H1 (cell line): ENCODE data around the gene ARPP21. TPM values are rescaled to one million over a fixed set of nuclear protein-coding genes. Genes with fewer than 3 reads are reported as not detected.

ENCODE experiments used
- CTCF ChIA-PET: fragments of 300-600 bp; sonication (Branson Sonifier 250); formaldehyde crosslinking; loops from one replicate; lab custom pipeline; 2021; ENCODE audit not compliant: partially characterized antibody; lab: Charles Lee
- POLR2A ChIA-PET: fragments of 300-600 bp; sonication (Branson Sonifier 250); formaldehyde crosslinking; loops from one replicate; lab custom pipeline; 2021; ENCODE audit warnings: inconsistent platforms; ENCODE audit not compliant: partially characterized antibody; lab: Charles Lee
- DNase-seq, 2 experiments: peaks; one replicate each; pipeline versions ENCODE4 v3.0.0 to v3.0.0-alpha.2; 2010 to 2022; ENCODE audit warnings: low spot score in 2 of 2, low read depth in 1 of 2, mixed read lengths in 1 of 2
- FAIRE-seq: peaks from 2 replicates; lab custom pipeline; 2011; peaks lifted over from hg19 to GRCh38; lab: Jason Lieb, UNC
- H2AFZ ChIP-seq: 2 replicates; pipeline ENCODE4 v1.8.1; 2012; ENCODE audit warnings: low read length, inconsistent platforms
- H2AK5ac ChIP-seq: 2 replicates; pipeline ENCODE4 v1.6.1; 2013; ENCODE audit warnings: low read depth, low read length
- H2BK120ac ChIP-seq: replicated peaks from 2 replicates; pipeline ENCODE3; 2013; ENCODE audit warnings: low read depth, low read length, inconsistent platforms
- H2BK12ac ChIP-seq: 2 replicates; pipeline ENCODE4 v1.6.1; 2013; ENCODE audit warnings: low read depth, low read length
- H2BK15ac ChIP-seq: 2 replicates; pipeline ENCODE4 v1.6.1; 2013; ENCODE audit warnings: low read length
- H2BK20ac ChIP-seq: 2 replicates; pipeline ENCODE4 v1.6.1; 2013; ENCODE audit warnings: low read length
- H2BK5ac ChIP-seq: 2 replicates; pipeline ENCODE4 v1.6.1; 2013; ENCODE audit warnings: low read depth, low read length
- H3K14ac ChIP-seq: 2 replicates; pipeline ENCODE4 v1.6.1; 2013; ENCODE audit warnings: inconsistent platforms; ENCODE audit not compliant: insufficient read length
- H3K18ac ChIP-seq: 2 replicates; pipeline ENCODE4 v1.6.1; 2013; ENCODE audit warnings: low read length; ENCODE audit errors: extremely low read depth
- H3K23ac ChIP-seq: 2 replicates; pipeline ENCODE4 v1.6.1; 2013; ENCODE audit warnings: inconsistent platforms; ENCODE audit not compliant: insufficient read length
- H3K23me2 ChIP-seq: 2 replicates; pipeline ENCODE4 v1.6.1; 2013; ENCODE audit warnings: low read depth, low read length
- H3K27ac ChIP-seq: 2 replicates; pipeline ENCODE4 v1.6.1; 2011; ENCODE audit warnings: low read depth, low read length, inconsistent platforms
- H3K27me3 ChIP-seq, 4 experiments: replicated peaks in 1 of 4; 1 replicate in 1 of 4; 2 replicates in 3 of 4; pipeline versions ENCODE4 v1.6.1 to v1.8.1; 2011 to 2013; ENCODE audit warnings: low read length in 3 of 4, mild to moderate bottlenecking in 3 of 4, inconsistent platforms in 2 of 4, mixed read lengths in 2 of 4, moderate library complexity in 1 of 4; ENCODE audit not compliant: control insufficient read depth in 3 of 4, insufficient read depth in 3 of 4; ENCODE audit errors: extremely low read depth in 1 of 4
- H3K36me3 ChIP-seq, 4 experiments: 2 replicates each; pipeline versions ENCODE4 v1.6.1 to v1.8.1; 2011 to 2013; ENCODE audit warnings: mild to moderate bottlenecking in 4 of 4, low read length in 3 of 4, moderate library complexity in 2 of 4, control low read depth in 1 of 4, inconsistent platforms in 1 of 4; ENCODE audit not compliant: insufficient read depth in 4 of 4, control insufficient read depth in 2 of 4
- H3K4ac ChIP-seq: replicated peaks from 2 replicates; pipeline ENCODE3; 2013; ENCODE audit warnings: low read length, low read depth, mixed read lengths, inconsistent platforms; ENCODE audit not compliant: insufficient read length
- H3K4me1 ChIP-seq, 4 experiments: replicated peaks in 1 of 4; 1 replicate in 1 of 4; 2 replicates in 3 of 4; pipeline versions ENCODE4 v1.6.1 to v1.8.1; 2011 to 2013; ENCODE audit warnings: low read length in 3 of 4, inconsistent platforms in 2 of 4, mixed read lengths in 1 of 4; ENCODE audit not compliant: insufficient read depth in 4 of 4, control insufficient read depth in 3 of 4
- H3K4me2 ChIP-seq, 2 experiments: 2 replicates each; pipeline versions ENCODE4 v1.6.1 to v1.8.1; 2011 to 2013; ENCODE audit warnings: low read depth in 2 of 2, low read length in 2 of 2, control low read depth in 1 of 2, inconsistent platforms in 1 of 2, mild to moderate bottlenecking in 1 of 2; ENCODE audit not compliant: insufficient read depth in 1 of 2
- H3K4me3 ChIP-seq, 4 experiments: fragments of 200-600, 300-600 bp in 1 of 4; sonication (generic), shearing (Covaris generic), sonication (Bioruptor Twin) in 1 of 4; 2 replicates each; pipeline versions ENCODE4 v1.5.1 to v1.8.1; 2011 to 2016; ENCODE audit warnings: low read length in 4 of 4, low read depth in 3 of 4, control low read depth in 2 of 4, inconsistent platforms in 2 of 4, mild to moderate bottlenecking in 2 of 4, mixed read lengths in 1 of 4, moderate library complexity in 1 of 4; ENCODE audit not compliant: insufficient read depth in 2 of 4; ENCODE audit errors: extremely low read depth in 1 of 4
- H3K56ac ChIP-seq: replicated peaks from 2 replicates; pipeline ENCODE3; 2013; ENCODE audit warnings: low read depth, mild to moderate bottlenecking, mixed read lengths, low read length, inconsistent platforms; ENCODE audit not compliant: insufficient read length
- H3K79me1 ChIP-seq: 2 replicates; pipeline ENCODE4 v1.6.1; 2013; ENCODE audit warnings: low read depth, low read length, control low read depth
- H3K79me2 ChIP-seq, 2 experiments: 2 replicates each; pipeline versions ENCODE4 v1.6.1 to v1.8.1; 2012 to 2013; ENCODE audit warnings: low read length in 2 of 2, mild to moderate bottlenecking in 2 of 2, inconsistent platforms in 1 of 2; ENCODE audit not compliant: insufficient read depth in 2 of 2, control insufficient read depth in 1 of 2
- H3K9ac ChIP-seq, 4 experiments: replicated peaks in 1 of 4; 1 replicate in 1 of 4; 2 replicates in 3 of 4; pipeline versions ENCODE4 v1.6.1 to v1.8.1; 2011 to 2013; ENCODE audit warnings: low read depth in 3 of 4, low read length in 3 of 4, control low read depth in 2 of 4, mild to moderate bottlenecking in 2 of 4, moderate library complexity in 2 of 4, inconsistent platforms in 1 of 4; ENCODE audit errors: extremely low read depth in 1 of 4
- H3K9me3 ChIP-seq, 2 experiments: 2 replicates each; pipeline versions ENCODE4 v1.6.1 to v1.8.1; 2012 to 2013; ENCODE audit warnings: mild to moderate bottlenecking in 2 of 2, moderate library complexity in 2 of 2, control low read depth in 1 of 2, inconsistent platforms in 1 of 2, low read depth in 1 of 2, low read length in 1 of 2, mixed read lengths in 1 of 2; ENCODE audit not compliant: insufficient read depth in 2 of 2
- H4K20me1 ChIP-seq, 2 experiments: replicated peaks in 1 of 2; 2 replicates each; pipeline versions ENCODE3 to v1.8.1; 2011 to 2013; ENCODE audit warnings: inconsistent platforms in 2 of 2, low read length in 2 of 2, mild to moderate bottlenecking in 1 of 2; ENCODE audit not compliant: insufficient read depth in 2 of 2, control insufficient read depth in 1 of 2
- H4K5ac ChIP-seq: 2 replicates; pipeline ENCODE4 v1.6.1; 2013; ENCODE audit warnings: low read length, low read depth, mixed read lengths, inconsistent platforms; ENCODE audit not compliant: insufficient read length
- H4K8ac ChIP-seq: 2 replicates; pipeline ENCODE4 v1.8.0; 2013; ENCODE audit warnings: mild to moderate bottlenecking, moderate library complexity, low read length, inconsistent platforms; ENCODE audit not compliant: insufficient read depth; ENCODE audit errors: extremely low read depth
- H4K91ac ChIP-seq: replicated peaks from 2 replicates; pipeline ENCODE3; 2013; ENCODE audit warnings: low read length, mixed read lengths, inconsistent platforms; ENCODE audit not compliant: insufficient read length
- CREB1 ChIP-seq: IDR thresholded peaks from 2 replicates; pipeline ENCODE4 v1.6.1; 2012; ENCODE audit warnings: inconsistent platforms
- EZH2 ChIP-seq: fragments of 200-600 bp; sonication (generic); IDR thresholded peaks from 2 replicates; pipeline ENCODE4 v1.7.1; 2012; ENCODE audit warnings: low read depth, mild to moderate bottlenecking, moderate library complexity, low read length, inconsistent platforms; ENCODE audit not compliant: severe bottlenecking
- POLR2AphosphoS5 ChIP-seq: IDR thresholded peaks from 2 replicates; pipeline ENCODE4 v1.6.1; 2011; ENCODE audit warnings: low read depth, low read length
- POU5F1 ChIP-seq: IDR thresholded peaks from 2 replicates; pipeline ENCODE4 v1.6.1; 2011; ENCODE audit warnings: low read depth, mild to moderate bottlenecking, low read length, moderate library complexity
- RBBP5 ChIP-seq: IDR thresholded peaks from 2 replicates; pipeline ENCODE4 v1.7.1; 2012; ENCODE audit warnings: low read depth, mild to moderate bottlenecking, inconsistent platforms, low read length, moderate library complexity, borderline replicate concordance
- SRF ChIP-seq: IDR thresholded peaks from 2 replicates; pipeline ENCODE4 v1.6.1; 2011; ENCODE audit warnings: mild to moderate bottlenecking, low read depth, low read length, moderate library complexity
- TEAD4 ChIP-seq: IDR thresholded peaks from 2 replicates; pipeline ENCODE4 v1.6.1; 2012; ENCODE audit warnings: low read depth, low read length, inconsistent platforms, mixed read lengths
- WGBS, 2 experiments: shearing (Covaris generic) in 1 of 2; methylation state at CpG; one replicate each; pipeline versions ENCODE4 v1.1.6 to v1.1.7; 2013 to 2015; ENCODE audit warnings: low lambda C conversion rate in 2 of 2, mixed read lengths in 2 of 2, inconsistent platforms in 1 of 2, low coverage in 1 of 2, missing lambda C conversion rate in 1 of 2; ENCODE audit not compliant: insufficient replicate concordance in 2 of 2, insufficient coverage in 1 of 2, insufficient read length in 1 of 2; ENCODE audit errors: extremely low coverage in 1 of 2, missing lambda C conversion rate in 1 of 2; 5-methylcytosine and 5-hydroxymethylcytosine counted together
- polyA plus RNA-seq, 7 experiments: library from polyadenylated mRNA; depleted of rRNA in 3 of 7; stranded (reverse) in 5 of 7; unstranded in 2 of 7; fragments of >200 nt in 5 of 7; fragments of 200-250 nt in 2 of 7; gene quantifications; 1 replicate in 5 of 7; 2 replicates in 1 of 7; 4 replicates in 1 of 7; pipeline versions ENCODE4 v1.2.1 to v1.2.3, GENCODE V29; 2011 to 2013; ENCODE audit warnings: missing spikeins in 2 of 7, mixed read lengths in 2 of 7
- total RNA-seq: library from RNA; stranded (reverse); fragmentation: NEBNext Ultra II Directional; extraction: Animal tissue kit (Norgen Biotek cat#: 25700); gene quantifications from 2 replicates; pipeline ENCODE4 v1.2.1, GENCODE V29; 2021

The ARPP21 gene
- total and polyA plus RNA-seq, 2 of the 8 experiments (the other 6 are each of a cell fraction or from before 2014, with no cell fraction given) = not detected

- Histone ChIP-seq H4K91ac (no peak overlapping the region), H3K79me1 (no peaks in the 10 kb centered on the region), H3K79me2 (no peaks in the 10 kb centered on the region), H3K4me3 (no peak overlapping the region), H3K14ac (no peak overlapping the region), H3K9ac (no peak overlapping the region), H3K56ac (no peak overlapping the region), H3K4ac (no peak overlapping the region), H3K4me1 (0 out of 7 replicates have a peak, but pooled peaks cover 0 to 2% (median 0%) of the 10 kb centered on the region in 4 experiments), H2BK120ac (no peak overlapping the region), H2BK15ac (no peak overlapping the region), H2BK12ac (no peak overlapping the region), H3K4me2 (no peak overlapping the region), H2BK5ac (no peak overlapping the region), H2AK5ac (no peak overlapping the region), H3K9me3 (no peaks in the 10 kb centered on the region), H4K8ac (no peak overlapping the region), H4K5ac (no peak overlapping the region), H4K20me1 (no peaks in the 10 kb centered on the region), H2AFZ (no peak overlapping the region), H3K23me2 (no peaks in the 10 kb centered on the region; the same call in 1 of the 2 replicates), H3K27me3 (no peaks in the 10 kb centered on the region), H3K36me3 (no peaks in the 10 kb centered on the region), H3K27ac (no peak overlapping the region), H3K18ac (no peak overlapping the region), H3K23ac (no peak overlapping the region), H2BK20ac (no peak overlapping the region)
- ChIA-PET CTCF (interaction anchor here (0.6 to 1.2 kb wide), 2 partner anchors 80 to 215 kb away, joined by 3 to 4 read pairs; no protein-coding TSS in a partner anchor), POLR2A (no interaction called here)
- 76% methylated on average over 3 of the region's 3 CpGs; no CpG with 5 or more reads in 1 of the 2 experiments for WGBS, 2 experiments
- no peak for FAIRE-seq
- DNase-seq = no peak
- TF ChIP-seq POLR2AphosphoS5 = no peak
- TF ChIP-seq EZH2 = no peak
- TF ChIP-seq SRF = no peak
- no peak for TF ChIP-seq POU5F1
- no peak for TF ChIP-seq TEAD4
- no peak for TF ChIP-seq CREB1
- TF ChIP-seq RBBP5 = no peak
Measured at GRCh38 chr3:35709691-35710090, 70.4 kb downstream of the ARPP21 start.
